Measurements from ENCODE around the gene FZD7. TPM values are rescaled to one million over a fixed set of nuclear protein-coding genes. Genes with fewer than 3 reads are reported as not detected.

FZD7 gene
- total RNA-seq, 2 donors from 2014 or later = 193 to 266 TPM

- no peak for DNase-seq
- Histone ChIP-seq H3K27ac (ENCODE audit: low read depth, low read length) (no peak overlapping the region), H3K27me3 (ENCODE audit: control insufficient read depth, insufficient read depth, low read length, poor library complexity, severe bottlenecking) (no peaks in the 10 kb centered on the region), H3K4me3 (ENCODE audit: low read length) (no peak overlapping the region), H3K4me1 (ENCODE audit: control insufficient read depth, insufficient read depth, low read length) (peaks cover 6% of the 10 kb centered on the region), H3K9me3 (ENCODE audit: control insufficient read depth, low read length) (no peaks in the 10 kb centered on the region), H3K9ac (ENCODE audit: extremely low read depth, low read length, poor library complexity, severe bottlenecking) (no peak overlapping the region), H3K36me3 (ENCODE audit: control insufficient read depth, insufficient read depth, low read length) (no peaks in the 10 kb centered on the region)
- Mint-ChIP-seq H3K4me3 (no peak overlapping the region), H3K27me3 (ENCODE audit: insufficient read depth) (peaks cover 3% of the 10 kb centered on the region), H3K9me3 (no peaks in the 10 kb centered on the region), H3K4me1 (peaks cover 20% of the 10 kb centered on the region), H3K36me3 (ENCODE audit: low read depth) (no peaks in the 10 kb centered on the region), H3K27ac (no peak overlapping the region)
- no peak for TF ChIP-seq CTCF (conservative IDR thresholded peaks at IDR 0.05)
- WGBS, 2 experiments (ENCODE audit: insufficient coverage in 1 of 2, insufficient read length in 1 of 2) = 69 to 72% methylated on average over 2 of the region's 2 CpGs
These were observed 25.7 kb upstream of the FZD7 start for GRCh38 chr2:202007983-202008354.

- 53 to 89% methylated on average over 5 of the region's 5 CpGs for WGBS, 2 experiments (ENCODE audit: insufficient coverage in 1 of 2, insufficient read length in 1 of 2)
- Histone ChIP-seq H3K36me3 (ENCODE audit: control insufficient read depth, insufficient read depth, low read length) (no peaks in the 10 kb centered on the region), H3K27me3 (ENCODE audit: control insufficient read depth, insufficient read depth, low read length, poor library complexity, severe bottlenecking) (no peaks in the 10 kb centered on the region), H3K27ac (ENCODE audit: low read depth, low read length) (no peak overlapping the region), H3K9me3 (ENCODE audit: control insufficient read depth, low read length) (no peaks in the 10 kb centered on the region), H3K9ac (ENCODE audit: extremely low read depth, low read length, poor library complexity, severe bottlenecking) (no peak overlapping the region), H3K4me1 (ENCODE audit: control insufficient read depth, insufficient read depth, low read length) (peaks cover 6% of the 10 kb centered on the region), H3K4me3 (ENCODE audit: low read length) (no peak overlapping the region)
- H3K4me1 Mint-ChIP-seq = peaks cover 22% of the 10 kb centered on the region
- no peak overlapping the region for H3K27ac Mint-ChIP-seq
- no peak for TF ChIP-seq CTCF (conservative IDR thresholded peaks at IDR 0.05)
- H3K4me3 Mint-ChIP-seq = no peak overlapping the region
- no peaks in the 10 kb centered on the region for H3K36me3 Mint-ChIP-seq (ENCODE audit: low read depth)
- no peaks in the 10 kb centered on the region for H3K9me3 Mint-ChIP-seq
- no peak for DNase-seq
- peaks cover 3% of the 10 kb centered on the region for H3K27me3 Mint-ChIP-seq (ENCODE audit: insufficient read depth)
These were observed 24.6 kb upstream of the FZD7 start for GRCh38 chr2:202009019-202009481.

- 90 to 95% methylated on average over 5 to 7 of the region's 7 CpGs for WGBS, 2 experiments (ENCODE audit: insufficient coverage in 1 of 2, insufficient read length in 1 of 2)
- Mint-ChIP-seq H3K4me1 (peaks cover 27% of the 10 kb centered on the region), H3K27me3 (ENCODE audit: insufficient read depth) (peaks cover 3% of the 10 kb centered on the region), H3K9me3 (no peaks in the 10 kb centered on the region), H3K4me3 (no peak overlapping the region), H3K36me3 (ENCODE audit: low read depth) (no peaks in the 10 kb centered on the region), H3K27ac (no peak overlapping the region)
- no peak for TF ChIP-seq CTCF (conservative IDR thresholded peaks at IDR 0.05)
- Histone ChIP-seq H3K9me3 (ENCODE audit: control insufficient read depth, low read length) (no peaks in the 10 kb centered on the region), H3K36me3 (ENCODE audit: control insufficient read depth, insufficient read depth, low read length) (no peaks in the 10 kb centered on the region), H3K4me1 (ENCODE audit: control insufficient read depth, insufficient read depth, low read length) (peaks cover 6% of the 10 kb centered on the region), H3K27me3 (ENCODE audit: control insufficient read depth, insufficient read depth, low read length, poor library complexity, severe bottlenecking) (no peaks in the 10 kb centered on the region), H3K9ac (ENCODE audit: extremely low read depth, low read length, poor library complexity, severe bottlenecking) (no peak overlapping the region), H3K27ac (ENCODE audit: low read depth, low read length) (no peak overlapping the region), H3K4me3 (ENCODE audit: low read length) (no peak overlapping the region)
- DNase-seq = no peak
These were observed 24.1 kb upstream of the FZD7 start for GRCh38 chr2:202009581-202009980.
